Activated T-cell treated with anti-CD3 and anti-CD28 coated beads, Interleukin-2, amount 50 U/mL, for 1 hour (primary cell): ENCODE data around the gene METTL5.
A peak's percentile ranks its signal among the peaks of the same experiment; 100 is the strongest.

ENCODE experiments used
- DNase-seq: peaks from one replicate; pipeline ENCODE4 v3.0.0-alpha.2; 2020

The METTL5 gene

DNA sequence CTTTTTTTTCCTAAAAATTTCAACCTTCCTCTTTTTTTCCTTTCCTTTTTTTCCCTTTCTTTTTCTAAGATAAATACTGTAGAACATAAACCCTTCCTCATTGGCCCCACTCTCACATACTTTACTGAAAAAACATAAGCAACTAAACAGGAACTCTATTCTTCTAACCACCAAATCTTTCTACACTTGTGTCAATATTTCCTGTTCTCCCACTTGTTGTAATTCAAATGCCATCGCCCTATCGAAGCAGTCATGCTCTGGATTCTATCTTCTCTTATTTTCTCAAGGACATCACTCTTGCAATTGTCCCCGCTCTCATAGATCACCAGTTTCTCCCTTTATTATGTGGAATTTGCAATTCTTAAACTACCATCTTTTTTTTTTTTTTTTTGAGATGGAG, 46.3 kb downstream of the METTL5 start:
- DNase-seq = no peak

DNA sequence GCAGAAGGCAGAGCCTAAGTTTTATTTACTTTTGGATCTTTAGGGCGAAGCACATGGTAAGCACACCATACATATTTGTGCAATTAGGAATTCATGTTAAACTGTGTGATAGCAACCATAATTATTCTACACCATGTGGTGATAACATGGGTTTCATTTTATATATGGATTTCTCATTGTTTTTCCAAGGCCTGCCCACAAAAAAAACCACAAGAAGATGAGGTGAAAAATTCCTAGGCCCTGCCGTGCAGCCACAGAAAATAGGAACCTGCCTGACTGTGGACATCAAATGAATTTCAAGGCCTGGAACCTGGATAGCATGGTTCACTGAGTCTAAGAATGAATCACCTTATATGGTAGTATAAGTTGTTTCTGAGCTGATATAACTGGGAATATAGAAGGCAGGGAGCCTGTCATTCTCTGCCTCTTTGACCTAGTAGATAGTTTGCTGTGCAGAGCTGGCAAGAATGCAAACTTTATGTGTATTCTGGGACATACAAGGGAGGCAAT, 48.4 kb downstream of the METTL5 start:
- no peak for DNase-seq

DNA sequence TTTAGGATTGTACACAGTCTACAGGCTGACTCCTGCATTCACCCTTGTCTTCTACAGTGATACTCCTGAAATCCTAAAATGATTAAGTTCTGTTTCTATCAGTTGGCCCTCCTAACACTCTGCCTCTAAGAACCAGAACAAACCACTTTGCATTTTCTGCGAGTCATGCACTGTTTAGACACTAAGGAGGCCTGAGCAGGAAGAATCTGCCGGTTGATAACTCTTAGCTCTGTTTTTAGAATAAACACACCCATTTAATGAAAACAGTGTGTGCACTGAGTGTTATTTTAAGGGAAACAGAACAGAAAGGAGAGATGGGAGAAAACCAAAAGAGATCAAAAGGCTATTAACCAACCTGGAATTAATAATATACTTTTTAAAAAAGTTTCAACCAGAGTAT, 48.9 kb downstream of the METTL5 start:
- no peak for DNase-seq

DNA sequence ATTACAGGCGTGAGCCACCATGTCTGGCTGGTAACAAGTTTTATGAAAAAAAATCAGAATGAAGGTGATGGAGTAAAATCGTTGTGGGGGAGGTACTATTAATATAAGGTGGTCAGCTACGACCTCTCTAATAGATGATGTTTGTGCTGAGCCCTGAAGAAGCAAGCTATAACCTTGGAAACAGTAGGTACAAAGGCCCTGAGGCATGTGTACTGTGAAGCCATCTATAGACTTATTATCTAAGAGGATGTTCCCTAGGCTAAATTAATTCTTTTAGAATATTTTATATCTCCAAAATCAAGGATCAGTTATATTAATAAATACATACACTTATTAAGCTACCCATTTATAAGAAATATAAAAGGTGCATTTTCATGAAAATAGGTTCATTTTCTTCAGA, 49.4 kb downstream of the METTL5 start:
- no peak for DNase-seq

DNA sequence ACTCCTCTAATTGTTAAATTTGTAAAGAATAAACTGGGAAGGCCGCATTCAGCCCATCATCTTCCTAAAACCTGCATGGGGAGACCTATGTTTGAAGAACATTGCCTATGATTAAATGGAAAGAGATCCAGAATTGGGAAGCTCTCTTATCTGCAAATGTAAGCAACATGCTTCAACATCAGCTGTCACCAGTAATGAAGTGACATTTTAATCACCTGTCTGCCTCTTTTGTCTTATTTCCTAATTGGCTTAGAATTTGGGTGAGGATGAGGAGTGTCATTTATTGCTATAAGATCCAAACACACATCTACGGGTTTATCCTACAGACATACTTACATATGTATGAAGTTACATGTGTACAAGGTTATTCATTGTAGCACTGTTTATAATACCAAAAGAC, 52.1 kb downstream of the METTL5 start:
- no peak for DNase-seq

DNA sequence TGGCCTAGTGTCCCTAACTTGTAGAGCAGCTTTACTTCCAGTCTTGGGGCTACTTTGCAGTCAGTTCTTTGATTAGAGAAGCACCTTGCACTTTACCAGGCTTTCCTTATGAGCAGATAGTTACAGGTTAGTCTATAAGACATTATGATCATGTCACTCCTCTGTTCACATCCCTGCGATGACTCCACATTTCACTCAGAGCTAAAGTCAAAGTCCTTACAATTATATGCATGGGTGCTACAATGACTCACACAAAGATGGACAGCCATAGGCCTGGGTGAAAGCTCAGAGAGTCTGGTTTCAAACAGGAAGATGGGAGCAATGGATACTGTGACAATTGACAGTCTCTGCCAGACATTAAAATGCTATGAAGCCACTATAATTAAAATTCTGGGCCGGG, 53.1 kb downstream of the METTL5 start:
- DNase-seq = no peak

DNA sequence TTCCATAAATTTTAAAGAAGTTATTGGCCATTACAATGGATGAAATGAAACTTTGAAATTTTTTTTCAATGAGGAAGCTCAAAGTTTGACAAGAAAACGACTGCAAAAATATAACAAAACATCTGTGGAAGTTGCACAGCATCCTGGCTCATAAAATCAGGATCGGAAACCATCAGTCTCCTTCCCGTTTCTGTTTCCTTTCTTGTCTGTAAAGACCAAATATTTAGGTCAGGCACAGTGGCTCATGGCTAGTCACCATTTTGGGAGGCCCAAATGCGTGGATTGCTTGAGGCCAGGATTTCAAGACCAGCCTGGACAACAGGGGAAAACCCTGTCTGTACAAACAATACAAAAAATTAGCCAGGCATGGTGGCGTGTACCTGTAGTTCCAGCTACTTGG, 53.7 kb downstream of the METTL5 start:
- DNase-seq = no peak

DNA sequence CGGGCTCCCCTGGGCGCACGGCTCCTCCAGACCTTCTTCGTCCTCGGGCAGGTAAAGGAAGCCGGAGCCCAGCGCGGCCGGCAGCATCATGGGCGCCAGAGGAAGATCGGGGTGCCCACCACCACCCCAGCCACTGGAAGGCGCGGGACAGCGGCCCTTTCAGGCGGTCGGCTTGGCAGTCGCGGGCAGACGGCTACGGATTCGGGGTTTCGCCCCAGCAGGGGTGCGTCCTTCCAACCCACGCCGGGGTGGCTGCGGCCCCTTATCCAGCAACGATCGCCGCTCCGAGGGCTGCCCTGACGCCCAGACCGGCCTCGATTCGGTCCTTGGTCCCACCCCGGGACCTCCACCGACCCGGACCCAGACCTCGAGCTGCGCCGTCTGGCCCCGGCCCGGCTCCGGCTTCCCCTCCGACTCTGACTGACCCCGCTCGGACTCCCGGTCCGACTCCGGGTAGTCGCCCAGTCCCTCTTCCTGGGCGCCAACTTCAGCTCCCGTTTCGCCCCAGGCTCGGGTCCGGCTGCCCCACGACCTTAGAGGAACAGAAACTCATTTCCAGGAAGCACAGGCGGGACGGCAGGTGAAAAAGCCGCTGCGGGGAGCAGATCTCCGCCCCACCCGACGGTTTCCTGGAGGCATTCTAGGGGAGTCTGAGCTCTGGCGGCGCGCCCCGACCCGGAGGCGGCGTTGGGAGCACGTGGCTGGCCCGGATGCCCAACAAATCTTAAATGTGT, 56.3 kb downstream of the METTL5 start:
- DNase-seq = peak; percentile 49

DNA sequence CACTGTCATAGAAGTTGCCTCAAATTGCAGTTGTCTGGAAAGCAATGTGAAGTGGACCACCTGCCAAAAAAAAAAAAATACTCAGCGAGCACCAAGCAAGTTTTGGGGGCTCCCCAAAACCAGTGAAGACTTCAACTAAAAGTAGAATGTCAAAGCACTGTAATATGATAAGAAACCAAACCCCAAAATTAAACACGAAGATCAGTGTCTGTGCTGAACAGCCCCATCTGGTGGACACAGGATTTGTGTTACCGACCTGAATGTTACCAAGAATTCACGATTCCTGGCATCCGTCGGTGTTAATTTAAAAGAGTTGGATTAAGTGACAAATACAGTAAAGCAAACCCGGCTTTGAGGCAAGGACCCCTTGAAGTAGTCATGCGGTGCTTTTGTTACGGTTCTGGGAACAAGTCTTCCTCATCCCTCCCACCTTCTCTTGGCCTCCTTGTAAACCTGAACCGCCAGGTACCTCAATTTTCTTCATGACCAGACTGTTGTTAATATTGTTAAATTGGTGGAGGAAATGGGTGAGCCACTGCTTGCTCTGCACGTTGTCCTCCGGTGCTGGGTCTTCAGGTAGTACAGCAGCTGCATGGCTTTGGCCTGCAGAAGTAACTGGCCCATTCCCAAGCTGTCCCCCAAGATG, 57.3 kb downstream of the METTL5 start:
- peak; percentile 52 for DNase-seq

DNA sequence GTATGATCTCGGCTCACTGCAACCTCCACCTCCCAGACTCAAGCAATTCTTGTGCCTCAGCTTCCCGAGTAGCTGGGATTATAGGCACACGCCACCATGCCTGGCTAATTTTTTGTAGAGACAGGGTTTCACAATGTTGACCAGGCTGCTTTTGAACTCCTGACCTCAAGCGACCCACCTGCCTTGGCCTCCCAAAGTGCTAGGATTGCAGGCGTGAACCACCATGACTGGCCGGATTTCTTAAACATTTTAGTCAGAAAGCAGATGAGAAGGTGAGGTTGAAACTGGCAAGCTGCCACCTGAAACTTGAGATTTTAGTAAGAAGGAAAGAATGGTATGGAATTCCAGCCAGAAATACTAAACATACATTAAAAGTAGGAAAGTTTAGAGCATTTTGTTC, 59.2 kb downstream of the METTL5 start:
- no peak for DNase-seq

DNA sequence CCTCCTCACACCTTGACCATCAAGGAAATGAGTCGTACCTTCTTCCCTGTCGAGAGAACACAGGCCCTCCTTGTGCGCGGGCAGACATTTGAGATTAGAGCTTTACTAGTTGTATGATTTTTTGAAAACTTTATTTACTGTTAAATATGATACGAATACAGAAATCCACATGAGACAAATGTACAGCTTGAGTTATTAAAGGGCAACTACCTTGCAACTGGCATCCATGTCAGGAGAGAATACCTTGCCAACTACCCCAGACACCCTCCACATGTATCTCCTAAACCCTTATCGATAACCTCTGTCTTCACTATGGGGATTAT, 62.8 kb downstream of the METTL5 start:
- DNase-seq = no peak
